ENCODE results near the gene FBXW8.

The FBXW8 gene

GRCh38 chr12:117018276-117018675, 107.5 kb downstream of the FBXW8 start:
- in situ Hi-C loops (cut with HindIII; ENCODE audit: low sequenced_read_pairs) = no loop called here

DNA sequence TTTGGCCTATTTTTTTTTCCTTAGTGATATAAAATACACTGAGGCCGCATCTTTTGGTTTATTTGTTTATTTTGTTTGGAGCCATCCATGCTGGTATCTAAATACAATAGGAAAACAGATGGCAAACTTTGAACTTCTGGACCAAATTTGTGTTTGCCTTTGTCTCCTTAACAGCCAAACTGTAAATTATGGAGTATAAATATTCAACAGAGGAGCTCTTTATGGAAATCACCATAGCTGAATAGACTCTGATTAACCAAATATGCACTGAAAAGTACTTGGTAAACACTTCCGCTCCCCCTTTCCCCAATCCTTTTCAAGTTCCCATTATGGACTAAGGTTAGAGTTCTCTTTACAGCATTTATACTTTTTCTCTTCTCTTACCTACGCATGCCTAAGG, 107.9 kb downstream of the FBXW8 start:
- in situ Hi-C loops (cut with HindIII; ENCODE audit: low sequenced_read_pairs) = no loop called here

GRCh38 chr12:117019866-117020265, 109.1 kb downstream of the FBXW8 start:
- in situ Hi-C loops (cut with HindIII; ENCODE audit: low sequenced_read_pairs) = no loop called here

- in situ Hi-C loops (cut with HindIII; ENCODE audit: low sequenced_read_pairs) = no loop called here
Measured at GRCh38 chr12:117020536-117021220, 109.9 kb downstream of the FBXW8 start.

DNA sequence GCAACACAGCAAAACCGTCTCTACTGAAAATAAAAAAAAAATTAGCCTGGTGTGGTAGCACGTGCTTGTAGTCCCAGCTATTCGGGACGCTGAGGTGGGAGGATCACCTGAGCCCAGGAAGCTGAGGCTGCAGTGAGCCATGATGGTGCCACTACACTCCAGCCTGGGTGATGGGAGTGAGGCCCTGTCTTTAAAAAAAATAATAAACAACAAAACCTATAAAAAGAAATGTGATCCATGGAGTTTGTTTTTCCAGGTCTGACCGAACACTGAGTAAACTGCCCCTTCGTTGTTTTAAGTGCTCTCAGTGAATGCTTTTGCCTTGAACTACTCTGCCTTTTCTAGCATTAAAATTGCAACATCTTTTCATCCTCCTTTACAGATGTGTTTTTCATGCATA, 111.7 kb downstream of the FBXW8 start:
- in situ Hi-C loops (cut with HindIII; ENCODE audit: low sequenced_read_pairs) = no loop called here

- in situ Hi-C loops (cut with HindIII; ENCODE audit: low sequenced_read_pairs) = no loop called here
Measured at GRCh38 chr12:117023998-117024960, 113.5 kb downstream of the FBXW8 start.

- in situ Hi-C loops (cut with HindIII; ENCODE audit: low sequenced_read_pairs) = loop anchor here (5.0 kb wide), 1 partner anchor 82 kb away; no protein-coding TSS in a partner anchor
Measured at GRCh38 chr12:117024961-117025480, 114.3 kb downstream of the FBXW8 start.

GRCh38 chr12:117025481-117026151, 114.9 kb downstream of the FBXW8 start:
- in situ Hi-C loops (cut with HindIII; ENCODE audit: low sequenced_read_pairs) = loop anchor here (5.0 kb wide), 1 partner anchor 82 kb away; no protein-coding TSS in a partner anchor

GRCh38 chr12:117026343-117026742, 115.6 kb downstream of the FBXW8 start:
- in situ Hi-C loops (cut with HindIII; ENCODE audit: low sequenced_read_pairs) = loop anchor here (5.0 kb wide), 1 partner anchor 81 kb away; no protein-coding TSS in a partner anchor

DNA sequence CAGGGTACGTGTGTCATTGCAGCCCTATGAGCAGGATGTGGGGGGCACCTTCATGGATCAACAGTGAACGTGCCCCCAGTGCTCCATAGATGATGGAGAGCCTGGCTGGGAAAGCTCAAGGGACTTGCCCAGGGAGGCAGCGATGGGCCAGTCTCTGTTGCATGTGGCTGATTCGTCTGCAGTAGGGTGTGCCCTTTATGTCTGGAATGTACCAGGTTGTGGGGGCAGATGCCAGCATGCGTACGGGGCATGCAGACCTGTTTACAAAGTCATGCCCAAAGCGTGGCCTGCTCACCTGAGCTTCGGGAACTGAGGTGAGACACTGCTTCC, 116.1 kb downstream of the FBXW8 start:
- in situ Hi-C loops (cut with HindIII; ENCODE audit: low sequenced_read_pairs) = loop anchor here (5.0 kb wide), 1 partner anchor 80 kb away; no protein-coding TSS in a partner anchor

DNA sequence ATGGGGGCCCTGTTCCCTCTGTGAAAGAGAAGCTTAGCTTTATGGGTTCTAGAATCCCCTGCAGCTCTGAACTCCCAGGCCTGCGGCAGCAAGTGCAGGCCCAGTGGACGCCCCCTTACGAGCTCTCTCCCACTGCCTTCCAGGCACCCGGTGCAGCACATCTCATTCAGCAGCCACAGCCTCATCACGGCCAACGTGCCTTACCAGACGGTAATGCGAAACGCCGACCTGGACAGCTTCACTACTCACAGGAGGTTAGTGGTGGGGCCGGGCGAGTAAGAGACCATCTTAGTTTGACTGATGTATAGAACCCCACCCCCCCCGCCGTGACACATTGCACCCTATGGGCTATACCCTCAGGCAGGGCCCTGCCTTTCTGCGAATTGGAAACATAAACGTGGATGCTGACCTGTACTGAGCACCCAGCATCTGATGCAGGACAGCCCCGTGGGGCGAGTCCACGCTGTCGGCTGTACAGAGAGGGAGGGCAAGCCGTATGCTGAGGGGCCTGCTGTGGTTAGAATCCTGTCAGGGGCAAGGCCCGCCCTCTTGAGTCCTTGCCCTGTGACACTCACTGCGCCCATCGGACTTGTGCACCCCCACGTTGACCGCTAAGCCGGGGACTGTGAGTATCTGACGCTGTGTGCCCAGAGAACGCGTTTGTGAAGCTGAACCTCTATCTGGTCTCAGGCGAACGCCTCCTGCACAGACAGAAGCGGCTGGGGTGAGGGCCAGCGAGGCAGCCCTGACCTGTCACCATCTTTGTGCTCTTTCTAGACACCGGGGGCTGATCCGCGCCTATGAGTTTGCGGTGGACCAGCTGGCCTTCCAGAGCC, 116.7 kb downstream of the FBXW8 start:
- in situ Hi-C loops (cut with HindIII; ENCODE audit: low sequenced_read_pairs) = loop anchor here (5.0 kb wide), 1 partner anchor 80 kb away; no protein-coding TSS in a partner anchor

DNA sequence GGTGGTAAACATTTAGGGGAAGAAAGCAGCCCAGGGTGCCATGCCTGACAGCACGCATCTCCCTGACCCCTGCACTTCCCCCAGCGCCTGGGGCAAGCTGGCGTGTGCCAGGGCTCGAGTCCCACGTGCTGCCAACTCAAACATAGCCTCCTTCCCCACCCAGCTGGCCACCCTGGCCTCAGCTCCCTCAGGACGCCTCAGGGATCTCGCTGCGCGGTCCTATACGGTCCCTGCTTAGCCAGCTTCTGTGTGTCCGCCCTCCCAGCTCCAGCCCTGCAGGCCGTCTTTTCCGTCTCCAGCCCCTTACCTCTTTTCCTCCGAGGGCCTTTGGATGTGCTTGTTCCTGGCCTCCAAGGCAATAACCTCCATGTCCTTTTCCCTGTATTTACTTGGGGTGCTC, 117.5 kb downstream of the FBXW8 start:
- in situ Hi-C loops (cut with HindIII; ENCODE audit: low sequenced_read_pairs) = loop anchor here (5.0 kb wide), 1 partner anchor 79 kb away; no protein-coding TSS in a partner anchor

DNA sequence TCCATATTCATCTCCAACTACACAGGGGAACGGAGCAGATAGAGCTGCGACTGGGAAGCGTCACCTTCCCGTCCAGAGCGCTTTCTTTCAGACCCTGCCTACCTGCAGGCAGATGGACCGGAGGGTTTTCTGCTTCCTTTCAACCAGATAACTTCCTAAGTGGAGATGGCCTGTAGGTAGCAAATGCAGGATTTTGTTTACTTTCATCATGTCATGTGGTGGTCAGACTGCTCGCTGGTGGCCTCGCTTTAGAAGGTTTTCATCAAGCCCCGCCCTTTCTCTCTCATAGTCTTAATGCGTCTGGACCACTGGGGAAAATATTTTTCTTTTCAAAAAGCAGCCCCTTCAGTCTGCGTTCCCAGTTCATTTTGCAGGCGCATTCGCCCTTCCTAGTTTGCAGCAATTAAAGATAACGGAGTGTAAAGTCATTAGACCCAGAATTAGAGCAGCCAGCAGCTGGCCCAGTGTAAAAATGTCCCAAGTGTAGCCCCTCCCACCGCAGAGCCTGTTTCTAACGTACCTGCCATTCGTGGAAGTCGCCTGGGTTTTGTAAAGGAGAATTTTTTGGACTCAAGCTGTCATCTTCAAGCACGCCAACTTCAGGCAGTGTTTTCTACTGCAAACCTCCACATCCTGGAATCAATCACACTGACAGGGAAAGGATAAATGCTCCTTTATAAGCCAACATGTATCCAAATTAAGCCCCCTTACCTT, 119.6 kb downstream of the FBXW8 start:
- in situ Hi-C loops (cut with HindIII; ENCODE audit: low sequenced_read_pairs) = no loop called here

DNA sequence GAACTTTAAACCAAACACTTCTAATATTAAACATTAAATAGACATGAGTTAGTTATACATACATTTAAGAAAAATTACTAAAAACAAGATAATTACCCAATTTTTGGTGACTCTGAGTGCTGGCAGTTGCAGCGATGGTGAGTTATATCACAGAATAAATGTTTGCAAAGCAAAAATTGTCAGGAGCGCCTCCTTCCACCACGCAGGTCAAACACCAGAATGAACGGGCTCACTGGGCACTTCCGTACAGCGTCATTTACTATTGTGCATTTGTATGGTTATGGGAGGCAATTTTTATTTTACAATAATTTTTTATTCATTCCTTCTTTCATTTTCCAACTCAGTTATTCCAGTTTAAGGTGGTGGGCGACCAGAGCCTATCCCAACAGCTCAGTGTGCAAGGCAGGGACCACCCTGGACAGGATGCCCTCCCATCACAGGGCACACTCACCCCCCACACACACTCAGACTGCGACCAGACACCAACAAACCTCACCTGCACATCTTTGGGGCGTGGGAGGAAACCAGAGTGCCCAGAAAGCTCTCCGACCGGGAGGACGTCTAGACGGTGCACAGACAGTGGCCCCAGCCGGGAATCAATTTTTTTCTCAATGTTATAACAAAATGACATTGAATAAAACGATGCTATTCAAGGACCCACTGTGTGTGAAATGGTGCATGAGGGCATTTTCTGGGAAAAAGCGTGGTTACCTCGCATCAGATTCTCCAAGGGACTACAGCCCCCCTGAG, 121.3 kb downstream of the FBXW8 start:
- in situ Hi-C loops (cut with HindIII; ENCODE audit: low sequenced_read_pairs) = no loop called here

GRCh38 chr12:117032593-117033381, 122.0 kb downstream of the FBXW8 start:
- in situ Hi-C loops (cut with HindIII; ENCODE audit: low sequenced_read_pairs) = no loop called here

DNA sequence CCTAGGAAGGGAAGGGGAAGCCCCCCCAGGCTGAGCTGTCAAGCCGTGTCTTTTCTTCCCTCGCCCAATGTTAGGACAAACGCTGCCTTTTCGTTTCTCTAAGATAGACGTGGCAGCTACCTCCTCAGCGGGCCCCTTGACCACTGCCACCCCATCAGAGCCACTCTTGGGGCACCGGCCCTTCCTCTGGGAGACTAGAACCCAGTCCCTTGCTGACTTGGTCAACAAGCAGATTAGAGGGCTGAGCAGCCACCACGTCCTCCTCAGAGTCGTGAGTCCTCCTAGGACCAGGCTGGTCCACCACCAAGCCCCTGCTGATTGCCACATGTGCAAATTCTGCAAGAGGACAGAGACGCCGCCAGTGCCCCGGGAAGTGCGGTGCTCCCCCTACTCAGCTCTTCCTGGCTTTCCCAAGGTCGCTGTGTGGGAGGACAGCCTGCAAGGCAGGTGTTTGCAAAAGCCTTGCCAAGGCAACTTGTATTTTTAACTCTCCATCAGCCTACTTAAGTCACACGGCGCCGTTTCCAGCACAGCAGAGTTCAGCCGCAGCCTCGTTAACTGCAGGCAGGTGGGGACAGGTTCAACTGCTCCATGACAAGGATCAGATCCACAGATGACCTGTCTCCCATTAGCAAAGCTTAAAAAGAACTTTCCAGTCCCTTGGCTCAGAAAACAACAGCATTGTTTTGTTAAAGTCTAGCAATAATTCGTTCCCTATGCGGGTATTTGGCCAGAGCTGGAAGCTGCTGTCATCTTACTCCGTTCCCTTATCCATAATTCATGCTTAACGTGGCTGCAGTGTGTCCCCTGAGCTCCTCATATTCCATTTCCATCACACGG, 122.9 kb downstream of the FBXW8 start:
- in situ Hi-C loops (cut with HindIII; ENCODE audit: low sequenced_read_pairs) = no loop called here

- in situ Hi-C loops (cut with HindIII; ENCODE audit: low sequenced_read_pairs) = no loop called here
Measured at GRCh38 chr12:117034249-117034648, 123.5 kb downstream of the FBXW8 start.
